Measurements from ENCODE around the gene KLHL25.

The KLHL25 gene

DNA sequence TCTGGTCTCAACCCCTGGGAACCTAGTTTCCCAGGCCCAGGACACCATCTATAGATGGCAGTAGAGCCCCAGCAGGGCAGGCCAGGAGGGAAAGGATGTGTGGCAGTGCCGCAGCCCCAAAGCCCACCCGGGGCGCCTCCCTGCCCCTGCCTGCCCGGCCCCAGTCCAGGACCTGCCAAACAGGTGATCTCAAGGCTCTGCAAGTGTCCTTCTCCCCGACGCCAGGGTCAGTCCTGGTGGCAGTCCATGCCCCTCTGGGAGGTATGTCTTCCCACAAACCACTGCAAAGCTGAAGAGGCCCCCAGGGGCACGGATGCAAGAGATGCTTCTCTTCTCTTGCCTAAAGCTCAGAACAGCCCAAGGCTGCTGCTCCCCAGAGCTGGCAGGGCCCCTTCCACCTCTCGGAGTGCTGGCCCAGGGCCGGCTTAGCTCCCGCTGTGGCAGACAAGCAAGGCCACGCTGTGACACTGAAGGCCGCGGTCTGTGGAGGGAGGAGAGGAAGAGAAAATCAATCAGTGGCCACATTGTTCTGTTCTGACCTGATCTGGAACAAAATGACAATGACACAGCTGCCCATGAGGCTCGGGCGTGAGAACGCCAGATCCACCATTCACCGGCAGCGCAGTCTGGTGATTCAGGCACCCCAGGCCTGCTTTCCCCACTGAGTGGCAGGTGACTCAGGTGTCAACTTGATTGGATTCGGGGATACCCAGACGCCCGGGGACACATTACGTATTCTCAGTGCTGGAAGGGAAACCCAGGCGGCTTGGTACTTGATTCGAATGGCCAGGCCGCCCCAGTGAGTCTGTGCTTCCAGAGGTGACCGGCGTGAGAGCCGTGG, 34.0 kb downstream of the KLHL25 start:
- no peak for FAIRE-seq

DNA sequence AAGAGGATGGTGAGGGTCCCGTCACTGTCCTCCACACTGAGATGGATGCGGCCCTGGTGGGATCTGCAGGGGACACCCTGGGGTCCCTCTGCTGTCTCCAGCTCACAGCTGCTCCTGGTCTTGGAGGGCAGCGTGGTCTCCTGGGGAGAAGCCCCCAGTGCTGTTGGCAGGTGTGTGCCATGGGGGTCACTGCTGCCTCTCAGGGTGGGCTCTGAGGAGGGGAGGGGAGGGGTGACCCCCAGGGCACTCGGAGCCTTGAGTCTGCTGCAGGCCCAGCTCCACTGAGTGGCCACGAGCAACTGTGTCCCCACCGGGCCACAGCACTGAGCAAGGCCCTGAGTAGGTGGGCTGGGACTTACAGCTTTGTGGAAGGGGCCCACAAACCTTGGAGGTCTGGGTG, 34.7 kb downstream of the KLHL25 start:
- DNase-seq (ENCODE audit: low spot score) (no peak), FAIRE-seq (no peak)

More for the DNA sequence above, 34.0 kb downstream of the KLHL25 start:
- DNase-seq (ENCODE audit: low spot score): no peak

DNA sequence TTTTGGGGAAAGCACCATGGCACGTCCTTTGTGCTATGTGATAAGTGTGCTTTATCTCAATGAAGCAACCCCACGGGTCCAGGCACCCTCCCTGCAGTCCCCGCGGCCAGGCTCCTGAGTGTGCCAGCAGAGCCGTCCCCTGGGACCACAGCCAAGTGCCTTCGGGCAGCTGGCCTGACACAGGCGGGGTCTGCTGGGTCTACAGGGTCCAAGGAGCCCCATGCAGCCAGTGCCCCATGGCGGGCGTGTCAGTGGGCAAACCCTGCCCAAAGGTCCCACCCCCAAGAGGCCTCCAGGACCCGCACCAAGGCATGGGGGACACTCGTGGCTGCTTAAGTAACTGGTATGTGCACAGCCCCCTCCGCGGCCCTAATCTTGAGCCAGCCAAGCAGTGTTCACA, 35.3 kb downstream of the KLHL25 start:
- FAIRE-seq (no peak), DNase-seq (ENCODE audit: low spot score) (no peak)

DNA sequence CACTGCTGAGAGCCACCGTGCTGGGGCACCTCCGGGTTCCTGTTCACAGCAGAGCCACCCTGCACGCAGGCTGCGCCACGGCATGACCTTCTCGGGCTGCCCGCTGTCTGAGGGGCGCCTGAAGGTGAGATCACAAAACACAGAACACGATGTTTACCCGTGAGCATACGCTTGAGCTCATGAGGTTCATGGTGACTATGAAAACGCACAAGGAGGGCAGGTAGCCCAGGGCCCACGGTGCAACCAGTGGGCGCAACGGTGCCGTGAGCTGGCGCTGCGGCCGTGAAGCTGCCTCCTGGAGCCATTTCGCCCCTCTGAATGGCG, 36.1 kb downstream of the KLHL25 start:
- DNase-seq (ENCODE audit: low spot score) (no peak), FAIRE-seq (no peak)

DNA sequence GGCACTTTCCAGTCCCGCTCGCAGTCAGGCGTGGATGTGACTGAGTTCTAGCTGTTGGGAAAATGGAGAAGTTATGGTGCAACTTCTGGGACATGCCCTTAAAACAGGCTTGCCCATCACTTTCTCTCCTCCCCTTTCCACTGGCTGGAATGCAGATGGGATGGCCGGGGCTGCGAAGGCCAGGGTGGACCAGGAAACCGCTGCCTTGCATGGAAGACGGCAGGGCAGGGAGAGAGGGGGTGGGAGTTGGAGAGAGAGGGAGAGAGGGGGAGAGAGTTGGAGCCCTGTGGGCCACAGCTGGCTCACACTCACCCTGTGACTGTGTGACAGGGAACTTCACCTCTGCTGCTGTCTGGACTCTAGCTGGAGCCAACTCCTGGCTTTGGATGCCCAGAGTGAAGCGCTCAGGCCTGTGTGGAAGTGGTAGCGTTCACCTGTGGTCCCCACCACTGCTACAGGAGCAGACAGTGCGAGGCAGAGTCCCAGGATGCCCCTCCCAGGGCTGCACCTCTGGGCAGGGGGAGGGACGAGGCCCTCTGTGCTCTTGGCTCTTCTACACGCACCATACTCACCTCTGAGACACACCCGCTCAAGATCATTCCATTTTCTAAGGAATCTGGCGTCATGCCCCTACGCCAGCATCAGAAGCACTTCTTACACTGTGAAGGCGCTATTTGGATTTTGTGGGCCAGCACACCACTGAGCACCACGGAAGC, 36.6 kb downstream of the KLHL25 start:
- no peak for FAIRE-seq
- no peak for DNase-seq (ENCODE audit: low spot score)

DNA sequence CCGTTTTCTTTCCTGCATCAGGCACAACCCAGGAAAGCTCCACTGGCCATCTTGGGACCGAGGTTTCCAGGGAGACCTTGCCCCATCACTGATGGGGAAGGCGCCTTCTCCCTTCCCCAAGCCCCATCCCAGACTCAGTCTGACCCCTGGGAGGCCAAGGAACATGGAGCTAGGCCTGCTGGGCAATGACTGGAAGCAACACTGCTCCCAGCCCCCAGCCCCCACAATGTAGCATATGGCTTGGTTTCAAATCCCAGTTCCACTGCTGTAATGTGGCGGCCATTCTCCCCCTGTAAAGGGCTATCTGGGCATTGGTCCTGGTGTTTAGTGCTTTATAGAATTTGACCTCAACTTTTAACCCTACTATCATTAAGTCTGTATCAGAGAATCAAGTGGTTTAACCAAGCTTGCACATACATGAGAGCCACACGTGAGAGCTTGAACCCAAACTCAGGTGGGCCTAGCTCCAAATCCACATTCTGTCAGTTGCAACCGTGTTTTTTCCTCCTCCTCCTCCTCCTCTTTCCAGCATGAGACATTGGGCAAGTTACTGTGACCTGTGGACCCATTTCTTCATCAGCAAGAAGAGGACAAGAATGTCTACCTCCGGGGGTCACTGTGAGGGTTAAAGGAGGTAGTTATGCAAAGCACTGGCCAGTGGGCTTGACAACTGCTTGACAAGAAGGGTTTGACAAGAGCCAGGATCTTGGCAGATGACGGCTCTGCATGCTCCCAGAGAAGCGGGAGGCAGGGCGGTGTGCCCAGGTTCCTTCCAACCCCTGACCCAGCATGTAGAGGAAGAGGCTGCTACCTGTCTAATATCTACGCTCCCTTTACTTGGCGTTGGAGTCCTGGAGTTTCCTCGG, 37.4 kb downstream of the KLHL25 start:
- DNase-seq (ENCODE audit: low spot score) (no peak), FAIRE-seq (no peak)

DNA sequence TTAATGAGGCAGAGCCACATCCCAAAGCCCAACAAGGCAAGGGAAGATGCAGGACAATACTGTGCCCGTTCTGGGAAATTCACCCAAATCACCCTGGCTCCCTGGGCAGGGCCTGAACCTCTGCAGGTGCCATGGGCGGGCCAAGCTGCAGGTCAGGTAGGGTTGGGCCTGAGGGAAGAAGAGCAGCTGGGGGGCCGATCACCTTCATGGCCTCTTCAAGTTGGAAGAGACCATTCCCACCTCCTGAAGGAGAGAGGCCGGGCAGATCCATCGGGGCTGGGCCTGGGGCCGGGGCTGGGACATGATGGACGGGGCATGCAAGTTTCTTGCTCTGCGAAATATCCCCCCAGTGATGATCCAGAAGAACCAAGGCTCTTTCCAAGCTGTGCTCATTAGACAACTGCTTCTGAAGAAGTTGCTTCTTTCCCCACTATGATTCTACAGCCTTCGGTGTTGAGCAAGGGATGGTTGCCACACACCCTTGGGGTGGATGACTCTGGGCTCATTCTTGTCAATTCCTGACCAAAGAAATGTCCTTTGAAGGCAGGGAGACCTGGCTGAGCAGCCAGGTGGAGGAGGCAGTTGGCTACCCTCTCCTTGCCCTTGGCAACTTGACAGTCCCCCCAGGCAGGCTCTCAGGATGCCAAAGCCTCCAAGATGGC, 38.2 kb downstream of the KLHL25 start:
- no peak for FAIRE-seq

DNA sequence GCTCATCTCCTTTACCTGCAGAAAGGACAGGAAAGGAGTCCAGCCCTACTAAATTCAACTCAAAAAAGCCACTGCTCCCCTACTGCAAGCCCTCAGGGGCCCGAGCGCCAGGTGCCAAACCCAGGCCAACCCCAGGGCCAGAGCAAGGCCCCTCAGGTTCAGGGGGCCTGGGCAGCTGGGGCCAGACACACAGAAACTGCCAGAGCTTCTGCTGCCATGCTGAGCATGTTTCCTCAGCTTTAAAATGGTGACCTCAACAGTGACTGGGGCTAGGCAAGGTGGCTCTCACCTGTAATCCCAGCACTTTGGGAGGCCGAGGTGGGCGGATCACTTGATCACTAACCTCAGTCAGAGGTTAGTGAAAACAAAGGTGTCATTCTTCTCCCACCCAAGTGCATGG, 38.8 kb downstream of the KLHL25 start:
- FAIRE-seq (no peak), DNase-seq (ENCODE audit: low spot score) (no peak)

More for the DNA sequence above, 38.2 kb downstream of the KLHL25 start:
- DNase-seq (ENCODE audit: low spot score): no peak

DNA sequence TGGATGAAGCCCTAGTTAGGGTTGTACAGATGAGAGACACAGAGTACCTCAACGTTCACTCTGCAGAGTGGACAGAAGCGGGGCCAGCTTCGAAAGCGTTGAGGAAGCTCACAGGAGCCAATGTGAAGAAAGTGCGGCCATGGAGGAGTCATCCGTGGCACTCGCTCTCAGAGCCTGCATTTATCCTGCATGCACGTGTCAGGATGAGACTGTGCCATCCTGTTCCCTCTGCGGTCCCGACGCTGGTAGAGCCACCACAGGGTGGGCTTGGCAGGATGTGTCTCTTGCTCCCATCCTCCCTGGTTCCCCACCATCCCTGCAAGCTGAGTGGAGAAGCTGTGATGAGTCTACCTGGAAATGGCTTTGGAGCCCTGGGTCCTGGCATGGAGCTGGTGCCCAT, 39.3 kb downstream of the KLHL25 start:
- DNase-seq (ENCODE audit: low spot score) (no peak), FAIRE-seq (no peak)

DNA sequence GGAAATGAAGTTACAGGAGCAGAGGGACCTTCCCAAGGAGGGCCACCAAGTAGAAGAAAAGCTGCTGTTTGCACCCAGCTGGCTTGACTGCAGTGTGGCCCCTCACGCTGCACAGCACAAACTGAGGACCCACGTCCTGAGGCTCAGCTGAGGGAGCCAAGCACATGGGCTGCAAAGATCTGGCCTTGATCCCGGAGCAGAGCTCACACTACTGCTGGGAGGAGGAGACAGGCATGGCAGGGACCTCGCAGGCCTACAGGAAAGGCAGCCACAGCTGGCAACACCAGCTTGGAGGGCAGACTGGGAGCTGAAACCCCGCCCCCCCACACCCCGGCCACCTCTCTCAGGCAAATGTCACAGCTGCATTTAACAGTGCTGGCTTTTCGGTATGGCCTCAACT, 39.7 kb downstream of the KLHL25 start:
- no peak for FAIRE-seq
- DNase-seq (ENCODE audit: low spot score): no peak

DNA sequence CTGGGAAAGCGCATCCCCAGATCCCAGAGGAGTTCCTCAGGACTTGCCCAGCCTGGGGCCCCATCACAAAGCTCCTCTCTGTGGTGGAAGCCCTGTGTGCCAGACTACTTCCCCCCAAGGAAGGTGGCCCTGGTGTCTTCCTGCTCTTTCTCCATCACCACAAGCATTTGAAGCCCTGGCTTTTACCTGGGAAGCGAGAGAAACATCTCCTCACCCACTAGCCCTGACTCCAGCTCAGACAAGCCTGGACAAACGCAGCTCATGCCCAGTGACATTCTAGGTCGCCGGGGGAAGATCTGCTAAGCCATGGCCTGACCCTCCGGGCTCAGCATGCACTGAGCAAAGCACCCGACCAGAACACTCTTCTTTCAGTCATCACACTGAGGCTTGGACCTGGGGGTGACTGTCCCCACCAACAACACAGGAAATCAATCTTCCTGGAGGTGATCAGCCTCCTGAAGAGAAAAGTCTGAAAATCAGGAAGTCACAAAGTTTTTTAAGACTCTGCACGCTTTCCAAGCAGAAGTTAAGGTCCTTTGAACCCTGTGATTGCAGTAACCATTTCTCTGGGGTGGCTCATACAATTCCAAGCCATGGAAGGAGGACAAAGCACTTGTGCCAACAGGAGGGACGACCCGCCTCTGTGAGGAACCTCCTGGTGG, 40.8 kb downstream of the KLHL25 start:
- FAIRE-seq (no peak), DNase-seq (ENCODE audit: low spot score) (no peak)

DNA sequence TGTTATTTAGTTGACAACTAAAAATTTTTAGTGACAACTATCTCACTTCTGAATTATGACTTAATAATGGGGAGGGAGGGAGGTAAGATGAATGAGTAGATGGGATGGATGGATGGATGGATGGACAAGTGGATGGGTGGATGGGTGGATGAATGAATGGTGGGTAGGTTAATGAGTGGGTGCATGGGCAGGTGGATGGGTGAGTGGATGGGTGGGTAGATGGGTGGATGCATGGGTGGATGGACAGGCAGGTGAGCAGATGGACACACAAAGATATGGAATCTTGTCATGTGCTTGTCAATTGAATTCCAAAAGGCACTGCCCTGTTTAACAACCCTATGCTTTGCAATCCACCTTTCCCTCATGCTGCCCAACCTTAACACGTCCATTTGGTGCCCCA, 41.5 kb downstream of the KLHL25 start:
- DNase-seq (ENCODE audit: low spot score): no peak
- FAIRE-seq: no peak

DNA sequence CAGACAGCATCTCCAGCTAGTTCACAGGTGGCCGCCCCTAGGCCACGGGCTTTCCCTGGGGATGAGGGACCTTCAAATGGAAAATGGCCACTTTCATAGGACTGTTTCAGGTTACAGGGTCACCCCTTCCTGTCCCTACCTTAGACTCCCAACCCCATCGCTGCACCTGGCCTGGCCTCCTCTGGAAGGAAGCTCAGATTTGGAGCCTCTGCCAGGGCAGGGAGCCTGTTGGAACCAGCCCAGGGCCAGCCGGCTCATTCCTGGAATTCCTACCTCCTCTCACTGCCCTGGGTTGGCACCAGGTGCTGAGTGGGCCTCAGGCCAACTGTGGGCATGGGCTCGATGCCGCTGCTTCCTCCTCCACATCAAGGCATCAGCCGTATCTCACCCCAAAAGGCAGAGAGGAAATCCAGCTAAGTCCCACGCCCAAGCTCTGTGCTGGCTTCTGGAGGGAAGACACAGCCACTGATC, 42.2 kb downstream of the KLHL25 start:
- FAIRE-seq (no peak), DNase-seq (ENCODE audit: low spot score) (no peak)

DNA sequence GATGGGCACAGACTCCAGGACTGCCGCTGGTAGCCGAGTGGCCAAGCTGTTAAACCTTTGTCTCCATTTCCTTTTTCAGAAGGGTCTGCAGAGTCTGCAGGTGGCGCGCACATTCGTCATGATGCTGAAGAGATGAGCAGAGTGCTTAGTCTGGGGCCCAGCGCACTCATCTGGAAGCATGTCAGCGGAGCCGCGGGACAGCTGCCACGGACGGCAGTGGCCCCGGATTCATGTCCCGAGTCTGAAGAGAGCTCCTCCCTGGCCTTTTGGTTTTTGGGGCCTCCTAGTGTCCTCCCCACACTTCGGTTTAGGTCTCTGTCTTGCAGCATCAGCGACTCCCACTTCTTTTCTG, 42.6 kb downstream of the KLHL25 start:
- no peak for DNase-seq (ENCODE audit: low spot score)
- FAIRE-seq: no peak

DNA sequence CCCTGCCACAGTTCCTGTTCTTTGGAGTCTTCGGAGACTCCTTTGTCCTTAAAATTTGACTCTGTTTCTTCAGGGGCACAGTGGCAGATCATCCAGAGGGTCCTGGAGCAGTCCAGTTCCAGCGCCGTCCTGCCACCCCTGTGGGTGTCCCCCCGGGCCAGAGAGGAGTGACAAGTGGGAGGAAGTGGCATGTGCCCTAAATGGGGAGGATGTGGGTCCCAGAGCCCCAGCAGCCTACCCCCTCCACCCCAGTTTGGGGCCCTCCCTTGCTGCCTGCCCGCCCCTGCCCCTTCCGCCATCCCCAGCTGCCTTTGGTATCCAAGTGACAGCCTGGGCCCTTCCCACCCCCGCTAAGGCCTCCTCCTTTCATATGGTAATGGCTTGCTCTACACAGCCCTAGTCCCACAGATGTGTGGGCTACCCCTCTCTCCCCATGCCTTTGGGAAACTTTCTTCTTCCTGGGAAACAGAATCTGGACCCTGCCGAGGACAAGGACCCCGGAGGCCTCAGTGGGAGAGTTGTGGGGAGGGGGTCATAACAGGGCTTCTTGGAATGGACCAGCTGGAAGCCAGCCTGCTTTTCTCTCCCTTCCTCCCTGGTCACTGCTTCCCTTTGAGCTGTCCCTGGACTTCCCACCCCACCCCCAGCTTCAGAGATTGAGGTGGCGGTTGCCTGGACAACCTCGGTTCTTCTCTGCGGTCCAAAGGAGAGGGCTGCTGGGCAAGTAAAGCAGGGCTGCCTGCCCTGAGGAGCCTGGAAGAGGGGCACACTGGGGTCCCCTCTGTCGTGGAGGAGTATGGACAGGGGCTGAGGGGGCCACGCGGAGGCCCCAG, 43.2 kb downstream of the KLHL25 start:
- FAIRE-seq: no peak
- DNase-seq (ENCODE audit: low spot score): no peak

DNA sequence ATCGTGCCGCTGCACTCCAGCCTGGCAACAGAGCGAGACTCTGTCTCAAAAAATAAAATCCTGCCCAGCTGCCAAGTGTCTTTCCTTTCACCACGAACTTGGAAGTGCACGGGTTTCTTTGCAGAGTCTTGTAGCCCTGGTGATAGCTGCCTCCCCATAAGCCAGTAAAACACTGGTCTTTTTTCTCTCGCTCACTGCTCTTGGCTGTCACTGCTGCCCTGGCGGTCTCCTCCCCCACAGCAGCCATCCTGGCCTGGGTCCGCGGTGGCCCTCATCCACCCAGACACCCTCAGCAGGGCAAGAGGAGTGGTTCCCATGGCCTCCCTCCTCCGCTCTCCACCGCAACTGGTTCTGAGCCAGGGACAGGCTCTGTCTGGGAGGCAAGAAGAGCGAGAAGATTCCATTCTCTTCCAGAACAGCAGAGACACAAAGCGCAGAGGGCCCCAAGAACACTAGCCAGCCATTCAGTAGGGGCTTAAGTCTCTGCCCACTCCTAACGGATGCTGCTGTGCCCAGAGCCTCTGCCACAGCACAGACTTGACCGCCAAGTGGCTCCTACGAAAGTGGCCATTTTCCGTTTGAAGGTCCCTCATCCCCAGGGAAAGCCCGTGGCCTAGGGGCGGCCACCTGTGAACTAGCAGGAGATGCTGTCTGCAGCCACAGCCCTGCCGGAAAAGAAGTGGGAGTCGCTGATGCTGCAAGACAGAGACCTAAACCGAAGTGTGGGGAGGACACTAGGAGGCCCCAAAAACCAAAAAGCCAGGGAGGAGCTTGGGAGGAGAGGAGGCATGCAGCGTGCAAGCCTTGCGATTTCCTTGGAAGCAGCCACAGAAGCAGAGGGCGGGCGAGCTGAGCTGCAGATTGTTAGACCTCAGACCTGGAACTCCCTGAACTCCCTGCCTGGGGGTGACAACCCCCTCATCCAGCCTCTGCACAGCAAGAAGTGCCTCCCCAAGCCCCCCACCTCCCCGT, 44.1 kb downstream of the KLHL25 start:
- no peak for DNase-seq (ENCODE audit: low spot score)
- FAIRE-seq: no peak

DNA sequence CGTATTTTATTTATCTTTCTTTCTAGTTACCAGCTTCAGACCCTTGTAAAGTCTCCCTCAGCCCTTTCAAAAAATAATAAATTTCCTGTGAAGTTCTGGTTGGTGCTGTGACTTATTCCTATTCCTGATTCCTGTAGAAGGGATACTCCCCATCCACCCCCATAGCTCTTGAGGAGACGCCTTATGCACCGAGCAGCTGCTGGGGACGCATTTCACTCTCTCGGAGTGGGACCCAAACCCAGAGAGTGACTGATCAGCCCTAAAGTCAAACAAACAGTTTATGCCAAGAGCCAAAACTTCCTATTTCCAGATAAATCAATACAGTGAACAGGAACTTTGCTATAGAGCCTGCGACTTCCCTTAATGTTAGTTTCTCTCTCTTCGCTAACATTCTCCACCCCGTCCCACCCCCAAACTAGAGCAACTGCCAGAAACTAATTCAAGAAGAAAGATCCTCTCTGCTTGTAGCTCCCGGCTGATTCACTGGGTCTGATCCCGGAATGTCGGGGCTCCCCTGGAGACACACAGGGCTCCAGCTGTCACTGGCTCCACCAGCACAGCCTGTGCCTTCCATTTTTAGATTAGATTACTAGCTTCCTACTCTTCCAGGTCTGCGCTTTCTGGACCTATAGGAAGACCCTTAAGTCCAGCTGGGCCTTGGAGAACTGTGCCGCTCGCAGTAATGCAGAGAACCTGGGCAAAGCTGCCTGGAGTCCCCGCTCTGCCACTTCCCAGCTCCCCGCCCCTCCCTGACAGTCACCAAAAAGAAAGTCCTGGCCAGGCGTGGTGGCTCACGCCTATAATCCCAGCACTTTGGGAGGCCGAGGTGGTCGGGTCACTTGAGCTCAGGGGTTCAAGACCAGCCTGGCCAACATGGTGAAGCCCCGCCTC, 45.2 kb downstream of the KLHL25 start:
- DNase-seq (ENCODE audit: low spot score): no peak
- FAIRE-seq: no peak

DNA sequence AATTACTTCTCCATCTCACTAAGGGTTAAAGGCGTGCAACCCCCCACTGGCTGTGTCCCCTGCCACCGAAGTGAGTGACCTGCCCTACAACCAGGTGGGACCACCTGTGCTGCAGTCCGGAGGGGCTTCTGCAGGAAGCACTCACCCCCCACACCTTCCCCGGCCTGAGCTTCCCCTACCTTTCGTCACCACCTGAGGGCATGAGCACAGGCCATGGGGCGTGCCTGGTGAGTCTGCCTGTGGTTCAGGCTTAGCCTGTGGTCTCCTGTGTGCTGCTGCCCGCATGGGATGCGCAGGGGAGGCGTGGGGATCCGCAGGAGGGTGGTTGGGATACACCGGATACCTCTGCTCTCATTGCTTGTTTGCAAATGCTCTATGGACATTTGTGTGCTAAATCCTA, 46.0 kb downstream of the KLHL25 start:
- DNase-seq (ENCODE audit: low spot score) (no peak), FAIRE-seq (no peak)
